Mammary microvascular endothelial cell (primary cell): ENCODE data around the gene SLC39A5. TPM values are rescaled to one million over a fixed set of nuclear protein-coding genes. Genes with fewer than 3 reads are reported as not detected.

Experiments
- total RNA-seq: library from RNA; depleted of rRNA; stranded (reverse); fragments of >200 nt; gene quantifications from 2 replicates; pipeline ENCODE4 v1.2.3, GENCODE V29; 2015

The SLC39A5 gene
- total RNA-seq: not detected in 2 replicates

DNA sequence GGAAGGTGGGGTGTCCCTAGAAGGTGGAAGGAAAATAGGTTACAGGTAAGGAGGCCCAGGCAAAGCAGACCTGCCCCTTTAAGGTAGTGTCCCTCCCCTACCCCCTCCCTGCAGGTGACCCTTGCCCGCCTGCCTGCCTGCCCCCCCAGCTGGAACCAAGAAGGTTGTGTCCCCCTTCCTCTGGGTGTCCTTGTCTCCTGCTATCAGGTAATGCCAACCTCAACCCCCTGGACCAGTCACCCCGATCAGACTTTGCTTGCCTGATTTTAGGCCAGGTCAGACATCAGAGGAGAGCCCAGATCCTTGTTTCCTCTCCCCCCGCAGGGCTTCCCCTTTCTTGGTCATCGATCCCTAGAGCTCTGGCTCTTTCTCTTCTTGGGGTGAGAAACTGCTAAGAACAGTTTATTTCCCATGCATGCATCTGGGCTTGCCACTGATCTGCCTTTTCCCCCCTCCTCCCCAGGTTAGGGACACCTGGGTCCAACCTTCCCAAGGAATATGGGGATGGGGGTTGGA, at the start of gene SLC39A5:
TSS of gene SLC39A5 (plus strand) at position 136 of the 516 bp plus-strand sequence. CDS start 1,224 bp downstream, outside the sequence.

DNA sequence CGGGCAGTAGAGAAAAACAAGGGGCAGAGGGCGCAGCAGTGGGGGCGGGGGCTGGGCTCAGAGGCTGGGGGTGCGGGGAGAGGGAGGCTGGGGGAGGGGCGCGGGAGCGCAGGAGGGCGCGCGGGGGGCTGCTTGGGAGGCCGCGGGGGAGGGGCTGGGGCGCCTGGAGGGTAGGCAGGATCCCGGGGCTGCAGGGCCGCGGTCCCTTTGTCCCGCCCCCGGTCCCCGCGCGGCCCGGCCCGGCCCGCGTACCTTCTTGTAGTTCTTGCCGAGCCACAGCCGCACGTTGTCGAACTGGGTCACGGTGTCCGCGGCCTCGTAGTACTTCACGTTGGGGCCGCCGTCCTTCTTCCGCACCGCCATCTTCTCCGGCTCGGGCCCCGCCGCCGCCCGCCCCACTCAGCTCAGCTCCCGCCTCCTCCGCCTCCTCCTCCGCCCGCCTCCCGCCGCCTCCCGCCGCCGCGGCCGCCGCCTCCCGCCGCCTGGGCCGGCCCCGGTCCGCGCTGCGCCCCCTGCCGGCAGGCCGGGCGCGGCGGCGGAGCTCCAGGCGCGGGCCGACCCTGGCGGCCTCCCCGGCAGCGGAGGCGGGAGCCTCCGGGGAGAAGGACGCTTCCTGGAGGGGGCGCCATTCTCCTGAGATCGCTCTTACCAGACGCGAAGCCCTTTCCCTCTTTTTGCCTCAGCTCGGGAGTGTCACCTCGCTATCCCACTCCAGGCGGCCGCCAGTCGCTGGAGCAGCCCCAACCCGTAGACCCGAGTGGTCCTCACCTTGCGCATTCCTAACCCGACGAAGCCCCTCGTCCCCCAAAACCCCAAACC, 40.5 kb upstream of the SLC39A5 start, which contains the start of gene SMARCC2:
TSS of gene SMARCC2 (minus strand) at position 385 of the 819 bp plus-strand sequence. CDS start at position 363, 22 bp downstream.

GRCh38 chr12:56221757-56222530, 7.9 kb upstream of the SLC39A5 start, which contains the start of gene RNF41:
Gene RNF41, minus strand, starts transcription at chr12:56221922. Its CDS starts 7,875 bp downstream, at chr12:56214047.

DNA sequence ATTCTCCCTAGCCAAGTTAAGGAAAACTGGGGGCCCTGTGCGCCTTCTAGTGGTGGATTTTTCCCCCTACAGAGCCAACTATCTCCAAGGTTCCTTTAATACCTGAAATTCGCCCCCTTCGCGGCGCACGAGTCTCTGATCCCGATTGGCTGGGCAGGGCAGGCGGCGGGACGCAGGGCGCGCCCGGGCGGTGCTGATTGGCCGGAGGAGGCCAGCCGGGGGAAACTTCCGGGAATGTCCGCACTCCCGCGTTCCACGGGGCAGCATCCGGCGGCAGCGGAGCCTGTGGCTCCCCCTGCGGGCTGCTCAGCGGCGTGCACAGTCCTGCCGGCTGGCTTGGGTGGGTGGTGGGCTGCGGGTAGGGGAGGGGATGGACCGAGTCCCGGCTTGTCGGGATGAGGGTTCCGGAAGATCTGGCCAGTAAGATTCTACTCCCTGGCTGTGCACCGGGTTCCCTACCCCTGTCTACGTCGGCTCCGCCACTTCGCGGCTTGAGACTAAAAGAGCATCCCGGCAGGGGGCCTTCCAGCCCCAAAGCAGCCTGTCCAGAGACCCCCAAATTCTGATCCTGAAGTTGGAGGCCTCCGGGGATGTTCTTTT, 5.6 kb upstream of the SLC39A5 start, which contains the start of gene NABP2:
TSS of gene NABP2 (plus strand) at position 241 of the 600 bp plus-strand sequence. CDS start 515 bp downstream, outside the sequence.

DNA sequence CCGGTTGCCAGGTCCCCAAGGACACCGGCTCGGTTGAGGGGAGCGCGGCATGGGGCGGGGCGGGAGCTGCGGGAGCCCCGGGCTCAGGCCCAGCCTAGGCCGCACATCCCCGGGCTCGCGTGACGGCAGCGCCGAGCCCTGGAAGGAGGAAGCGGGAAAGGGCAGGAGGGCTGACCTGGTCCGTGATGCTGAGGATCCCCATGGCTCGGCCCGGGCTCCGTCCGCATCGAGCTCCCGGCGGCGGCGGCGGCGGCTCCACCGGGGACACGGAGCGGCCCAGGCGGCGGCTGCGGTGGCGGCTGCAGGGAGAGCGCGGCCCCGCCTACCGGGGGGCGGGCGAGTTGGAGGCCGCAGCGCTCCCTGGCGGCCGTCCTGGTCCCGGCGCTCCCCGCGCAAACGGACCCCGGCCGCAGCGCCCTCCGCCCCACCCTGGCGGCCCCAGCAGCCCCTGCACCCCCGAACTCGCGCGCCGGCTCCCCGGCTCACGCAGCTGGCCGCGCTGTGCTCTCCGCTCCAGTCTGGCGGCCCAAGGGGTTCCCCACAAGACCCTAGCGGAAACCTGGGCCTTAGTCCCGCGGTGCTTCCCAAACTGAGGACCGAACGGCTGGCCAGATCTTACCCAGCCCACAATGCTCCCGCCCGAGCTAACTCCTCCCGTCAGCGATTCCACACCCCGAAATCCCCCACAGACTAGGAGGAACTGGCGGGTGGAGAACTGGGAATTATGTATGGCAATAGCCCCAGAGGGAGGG, 28.4 kb downstream of the SLC39A5 start, which contains the start of gene ANKRD52:
TSS of gene ANKRD52 (minus strand) at position 317 of the 752 bp plus-strand sequence. CDS start at position 202, 115 bp downstream.

GRCh38 chr12:56266693-56267442, 37.0 kb downstream of the SLC39A5 start, which contains the start of gene COQ10A:
Gene COQ10A, plus strand, starts transcription at chr12:56266942. Its CDS starts 177 bp downstream, at chr12:56267119.

Other genes with a start within 250 kb of the SLC39A5 start
- 16.3 and 18.0 TPM in 2 replicates for gene SUOX, start 232.8 kb upstream of the SLC39A5 start, total RNA-seq
- gene IKZF4, start 209.0 kb upstream of the SLC39A5 start, total RNA-seq: 0.49 and 0.60 TPM in 2 replicates
- gene RPS26, start 188.1 kb upstream of the SLC39A5 start, total RNA-seq: 2,120 and 2,289 TPM in 2 replicates
- gene ERBB3, start 149.9 kb upstream of the SLC39A5 start, total RNA-seq: not detected in 2 replicates
- gene PA2G4, start 125.5 kb upstream of the SLC39A5 start, total RNA-seq: 183 and 202 TPM in 2 replicates
- 2,181 and 3,254 TPM in 2 replicates for gene RPL41, start 113.4 kb upstream of the SLC39A5 start, total RNA-seq
- gene ZC3H10, start 111.8 kb upstream of the SLC39A5 start, total RNA-seq: 2.5 and 3.0 TPM in 2 replicates
- 247 and 287 TPM in 2 replicates for gene ESYT1, start 101.8 kb upstream of the SLC39A5 start, total RNA-seq
- gene MYL6B, start 77.5 kb upstream of the SLC39A5 start, total RNA-seq: 75.2 and 78.8 TPM in 2 replicates
- 4,496 and 4,852 TPM in 2 replicates for gene MYL6, start 71.7 kb upstream of the SLC39A5 start, total RNA-seq
- gene SMARCC2, start 40.6 kb upstream of the SLC39A5 start, total RNA-seq: 40.6 and 44.5 TPM in 2 replicates
- 46.2 and 57.4 TPM in 2 replicates for gene RNF41, start 8.1 kb upstream of the SLC39A5 start, total RNA-seq
- gene NABP2, start 5.7 kb upstream of the SLC39A5 start, total RNA-seq: 41.6 and 57.6 TPM in 2 replicates
- gene ANKRD52, start 28.3 kb downstream of the SLC39A5 start, total RNA-seq: 17.7 and 18.9 TPM in 2 replicates
- 7.4 and 9.2 TPM in 2 replicates for gene COQ10A, start 36.9 kb downstream of the SLC39A5 start, total RNA-seq
- 156 and 157 TPM in 2 replicates for gene CS, start 70.3 kb downstream of the SLC39A5 start, total RNA-seq
- gene CNPY2, start 85.9 kb downstream of the SLC39A5 start, total RNA-seq: 107 and 108 TPM in 2 replicates
- gene PAN2, start 103.9 kb downstream of the SLC39A5 start, total RNA-seq: 5.5 and 7.4 TPM in 2 replicates
- gene IL23A, start 108.8 kb downstream of the SLC39A5 start, total RNA-seq: 0.13 TPM in 1 of 2 replicates, not detected in the other
- gene STAT2, start 130.1 kb downstream of the SLC39A5 start, total RNA-seq: 50.8 and 60.7 TPM in 2 replicates
- gene APOF, start 132.8 kb downstream of the SLC39A5 start, total RNA-seq: not detected in 2 replicates
- 21.9 and 23.5 TPM in 2 replicates for gene TIMELESS, start 219.4 kb downstream of the SLC39A5 start, total RNA-seq
- gene MIP, start 224.6 kb downstream of the SLC39A5 start, total RNA-seq: not detected in 2 replicates
- gene SPRYD4, start 238.5 kb downstream of the SLC39A5 start, total RNA-seq: 2.0 and 2.4 TPM in 2 replicates